Neural cell (in vitro differentiated cells): Measurements from ENCODE around the gene CROCC2. TPM values are rescaled to one million over a fixed set of nuclear protein-coding genes. Genes with fewer than 3 reads are reported as not detected.

ENCODE experiments used
- H2AFZ ChIP-seq: fragments of 200-600, 300-800 bp; sonication (generic), shearing (Covaris generic); 2 replicates; pipeline ENCODE4 v1.6.0; 2014; ENCODE audit warnings: low read depth, mild to moderate bottlenecking, antibody characterized with exemption, low read length, moderate library complexity
- H3F3A ChIP-seq: fragments of 200-600 bp; shearing (Covaris generic); 2 replicates; pipeline ENCODE4 v1.6.1; 2016; ENCODE audit warnings: mild to moderate bottlenecking, moderate library complexity, mixed read lengths, antibody characterized with exemption, low read length; ENCODE audit not compliant: insufficient read depth, poor library complexity, severe bottlenecking
- H3K27ac ChIP-seq: fragments of 200-600, 300-800 bp; sonication (generic), shearing (Covaris generic); 2 replicates; pipeline ENCODE4 v1.5.1; 2014; ENCODE audit warnings: mild to moderate bottlenecking, low read length, moderate library complexity
- H3K27me3 ChIP-seq: fragments of 300-800, 200-600 bp; sonication (generic), shearing (Covaris generic); 2 replicates; pipeline ENCODE4 v1.6.0; 2014; ENCODE audit warnings: mild to moderate bottlenecking, low read depth, low read length, moderate library complexity; ENCODE audit not compliant: insufficient read depth
- H3K36me3 ChIP-seq: fragments of 300-800, 200-600 bp; sonication (generic), shearing (Covaris generic); 2 replicates; pipeline ENCODE4 v1.5.1; 2014; ENCODE audit warnings: mild to moderate bottlenecking, antibody characterized with exemption, low read length, moderate library complexity; ENCODE audit not compliant: insufficient read depth
- H3K4me2 ChIP-seq: fragments of 300-800, 200-600 bp; sonication (generic), shearing (Covaris generic); 2 replicates; pipeline ENCODE4 v1.6.0; 2014; ENCODE audit warnings: mild to moderate bottlenecking, low read length
- H3K4me3 ChIP-seq: fragments of 300-800, 200-600 bp; sonication (generic), shearing (Covaris generic); 2 replicates; pipeline ENCODE4 v1.5.1; 2014; ENCODE audit warnings: mild to moderate bottlenecking, low read length, moderate library complexity
- H3K79me2 ChIP-seq: fragments of 200-600 bp; shearing (Covaris generic); replicated peaks from 2 replicates; pipeline ENCODE4 v1.6.0; 2014; ENCODE audit warnings: mild to moderate bottlenecking, low read length, moderate library complexity; ENCODE audit not compliant: insufficient read depth
- H3K9ac ChIP-seq: fragments of 300-800, 200-600 bp; sonication (generic), shearing (Covaris generic); 2 replicates; pipeline ENCODE4 v1.6.1; 2016; ENCODE audit warnings: mild to moderate bottlenecking, low read length, mixed read lengths
- H3K9me2 ChIP-seq: fragments of 200-600 bp; shearing (Covaris generic); 2 replicates; pipeline ENCODE4 v1.6.1; 2016; ENCODE audit warnings: mild to moderate bottlenecking, low read length, mixed read lengths; ENCODE audit not compliant: insufficient read depth
- H3K9me3 ChIP-seq: fragments of 200-600, 300-800 bp; sonication (generic), shearing (Covaris generic); 2 replicates; pipeline ENCODE4 v1.6.1; 2016; ENCODE audit warnings: mild to moderate bottlenecking, mixed run types, low read length, moderate library complexity, mixed read lengths
- H4K20me1 ChIP-seq: fragments of 200-600 bp; shearing (Covaris generic); 2 replicates; pipeline ENCODE4 v1.6.1; 2016; ENCODE audit warnings: mild to moderate bottlenecking, mixed run types; ENCODE audit not compliant: insufficient read depth
- CTCF ChIP-seq: fragments of 450-650 bp; IDR thresholded peaks from 2 replicates; pipeline ENCODE4 v1.5.1; 2014; ENCODE audit warnings: antibody characterized with exemption, mild to moderate bottlenecking, moderate library complexity; ENCODE audit not compliant: poor library complexity, severe bottlenecking
- EP300 ChIP-seq: fragments of 450-650 bp; conservative IDR thresholded peaks from 2 replicates; pipeline ENCODE4 v1.6.1; 2014; ENCODE audit warnings: antibody characterized with exemption, mild to moderate bottlenecking, moderate library complexity; ENCODE audit not compliant: poor library complexity, severe bottlenecking
- EZH2 ChIP-seq: fragments of 200-600, 300-800 bp; shearing (Covaris generic), sonication (generic); IDR thresholded peaks from 2 replicates; pipeline ENCODE4 v1.6.1; 2014; ENCODE audit warnings: antibody characterized with exemption, low read length, borderline replicate concordance, mild to moderate bottlenecking; ENCODE audit not compliant: insufficient read depth, poor library complexity, severe bottlenecking
- MXI1 ChIP-seq: fragments of 450-650 bp; conservative IDR thresholded peaks from 2 replicates; pipeline ENCODE4 v1.6.1; 2014; ENCODE audit warnings: antibody characterized with exemption, mild to moderate bottlenecking; ENCODE audit not compliant: poor library complexity, severe bottlenecking
- POLR2AphosphoS5 ChIP-seq: IDR thresholded peaks from 2 replicates; pipeline ENCODE4 v1.6.1; 2012
- RAD21 ChIP-seq: fragments of 450-650 bp; conservative IDR thresholded peaks from 2 replicates; pipeline ENCODE4 v1.6.1; 2014; ENCODE audit warnings: antibody characterized with exemption, mild to moderate bottlenecking, moderate library complexity
- SMC3 ChIP-seq: fragments of 450-650 bp; conservative IDR thresholded peaks from 2 replicates; pipeline ENCODE4 v1.6.1; 2014; ENCODE audit warnings: antibody characterized with exemption, mild to moderate bottlenecking, moderate library complexity; ENCODE audit not compliant: poor library complexity
- TAF1 ChIP-seq: IDR thresholded peaks from 2 replicates; pipeline ENCODE4 v1.6.1; 2012; ENCODE audit warnings: low read depth
- polyA plus RNA-seq: library from polyadenylated mRNA; depleted of rRNA; stranded (reverse); fragments of >200 nt; gene quantifications from 2 replicates; pipeline ENCODE4 v1.2.3, GENCODE V29; 2014
- TF ChIP-seq, protein P1 (sequence below): IDR thresholded peaks from 2 replicates; pipeline ENCODE4 v1.6.1; 2012; ENCODE audit warnings: borderline replicate concordance

Gene CROCC2
- polyA plus RNA-seq, 1 donor from 2014 or later = 0.09 TPM

GRCh38 chr2:241014224-241014623 lies 108.1 kb downstream of the CROCC2 start:
- Histone ChIP-seq H3K4me2 (no peak overlapping the region), H3F3A (no peaks in the 10 kb centered on the region), H3K79me2 (no peaks in the 10 kb centered on the region), H3K27me3 (no peaks in the 10 kb centered on the region), H2AFZ (no peak overlapping the region), H3K4me3 (no peak overlapping the region), H3K9me3 (no peaks in the 10 kb centered on the region), H3K36me3 (no peaks in the 10 kb centered on the region), H4K20me1 (no peaks in the 10 kb centered on the region), H3K9ac (no peak overlapping the region), H3K9me2 (no peaks in the 10 kb centered on the region), H3K27ac (no peak overlapping the region)
- no peak for TF ChIP-seq MXI1
- no peak for TF ChIP-seq SMC3
- no peak for TF ChIP-seq EP300
- TF ChIP-seq POLR2AphosphoS5 = no peak
- TF ChIP-seq EZH2 = no peak
- no peak for TF ChIP-seq RAD21
- TF ChIP-seq, protein P1, sequence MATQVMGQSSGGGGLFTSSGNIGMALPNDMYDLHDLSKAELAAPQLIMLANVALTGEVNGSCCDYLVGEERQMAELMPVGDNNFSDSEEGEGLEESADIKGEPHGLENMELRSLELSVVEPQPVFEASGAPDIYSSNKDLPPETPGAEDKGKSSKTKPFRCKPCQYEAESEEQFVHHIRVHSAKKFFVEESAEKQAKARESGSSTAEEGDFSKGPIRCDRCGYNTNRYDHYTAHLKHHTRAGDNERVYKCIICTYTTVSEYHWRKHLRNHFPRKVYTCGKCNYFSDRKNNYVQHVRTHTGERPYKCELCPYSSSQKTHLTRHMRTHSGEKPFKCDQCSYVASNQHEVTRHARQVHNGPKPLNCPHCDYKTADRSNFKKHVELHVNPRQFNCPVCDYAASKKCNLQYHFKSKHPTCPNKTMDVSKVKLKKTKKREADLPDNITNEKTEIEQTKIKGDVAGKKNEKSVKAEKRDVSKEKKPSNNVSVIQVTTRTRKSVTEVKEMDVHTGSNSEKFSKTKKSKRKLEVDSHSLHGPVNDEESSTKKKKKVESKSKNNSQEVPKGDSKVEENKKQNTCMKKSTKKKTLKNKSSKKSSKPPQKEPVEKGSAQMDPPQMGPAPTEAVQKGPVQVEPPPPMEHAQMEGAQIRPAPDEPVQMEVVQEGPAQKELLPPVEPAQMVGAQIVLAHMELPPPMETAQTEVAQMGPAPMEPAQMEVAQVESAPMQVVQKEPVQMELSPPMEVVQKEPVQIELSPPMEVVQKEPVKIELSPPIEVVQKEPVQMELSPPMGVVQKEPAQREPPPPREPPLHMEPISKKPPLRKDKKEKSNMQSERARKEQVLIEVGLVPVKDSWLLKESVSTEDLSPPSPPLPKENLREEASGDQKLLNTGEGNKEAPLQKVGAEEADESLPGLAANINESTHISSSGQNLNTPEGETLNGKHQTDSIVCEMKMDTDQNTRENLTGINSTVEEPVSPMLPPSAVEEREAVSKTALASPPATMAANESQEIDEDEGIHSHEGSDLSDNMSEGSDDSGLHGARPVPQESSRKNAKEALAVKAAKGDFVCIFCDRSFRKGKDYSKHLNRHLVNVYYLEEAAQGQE = no peak
- TF ChIP-seq TAF1 = no peak
- no peak for TF ChIP-seq CTCF

DNA sequence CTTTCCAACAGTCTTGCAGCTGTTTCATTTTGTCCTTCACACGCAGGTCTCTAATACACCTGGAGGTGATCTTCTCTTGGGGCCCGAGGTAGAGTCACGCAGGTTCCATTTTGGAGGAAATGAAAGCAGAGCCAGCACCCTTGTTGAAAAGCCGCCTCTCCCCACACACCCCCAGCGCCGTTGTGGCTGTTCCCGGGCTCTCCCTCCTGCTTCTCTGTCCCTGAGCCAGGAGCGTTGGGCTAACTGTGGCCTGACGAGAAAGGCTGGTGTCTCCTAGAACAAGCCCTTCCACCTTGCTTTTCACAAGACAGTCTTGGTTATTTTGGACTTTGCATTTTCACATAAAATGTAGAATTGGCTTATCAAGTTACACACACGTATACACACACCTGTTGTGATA lies 108.6 kb downstream of the CROCC2 start:
- no peaks in the 10 kb centered on the region for H3K79me2 ChIP-seq
- H3K27ac ChIP-seq = no peak overlapping the region
- H3K4me2 ChIP-seq = no peak overlapping the region
- H4K20me1 ChIP-seq = no peaks in the 10 kb centered on the region
- H3K9ac ChIP-seq = no peak overlapping the region
- no peaks in the 10 kb centered on the region for H3F3A ChIP-seq
- no peak overlapping the region for H2AFZ ChIP-seq
- no peaks in the 10 kb centered on the region for H3K27me3 ChIP-seq
- no peak for TF ChIP-seq TAF1
- TF ChIP-seq CTCF = no peak
- TF ChIP-seq SMC3 = no peak
- TF ChIP-seq EP300 = no peak
- no peak for TF ChIP-seq POLR2AphosphoS5
- no peak for TF ChIP-seq MXI1
- TF ChIP-seq RAD21 = no peak
- TF ChIP-seq EZH2 = no peak
- TF ChIP-seq, protein P1 = no peak
- H3K4me3 ChIP-seq = no peak overlapping the region
- H3K9me3 ChIP-seq = no peaks in the 10 kb centered on the region
- H3K9me2 ChIP-seq = no peaks in the 10 kb centered on the region
- H3K36me3 ChIP-seq = no peaks in the 10 kb centered on the region
